ENCODE measurements around the gene TSPAN1. TPM values are rescaled to one million over a fixed set of nuclear protein-coding genes. Genes with fewer than 3 reads are reported as not detected.

Gene TSPAN1
- total and polyA plus RNA-seq, 2 of the 13 experiments (the other 11 are each of a cell fraction or from before 2014, with no cell fraction given), result 1.7 to 2.9 TPM

DNA sequence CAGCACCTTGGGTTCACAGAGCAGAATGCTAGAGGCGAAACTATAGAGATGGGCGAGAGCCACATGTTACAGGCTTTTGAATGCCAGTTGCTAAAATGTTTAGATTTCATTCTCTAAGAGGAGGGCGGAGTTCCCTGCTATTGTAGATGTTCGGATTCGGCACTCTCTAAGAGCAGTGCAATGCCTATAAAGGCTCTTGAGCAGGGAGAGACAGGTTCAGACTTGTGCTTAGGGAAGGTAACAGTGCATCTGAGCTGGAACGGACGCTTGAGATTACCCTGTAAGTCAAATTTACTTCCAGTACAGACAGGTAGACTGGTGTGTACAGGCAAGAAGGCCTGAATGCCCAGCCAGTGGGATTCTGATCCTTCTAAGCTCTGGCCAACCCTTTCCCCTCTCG is 43.6 kb downstream of the TSPAN1 start:
- intact Hi-C loops (cut with micrococcal nuclease; ENCODE audit: unreplicated experiment), result no loop called here
- no peaks in the 10 kb centered on the region for H3K9me3 ChIP-seq (ENCODE audit: low read length)
- in situ Hi-C loops (cut with HindIII; ENCODE audit: extremely low pct_ligation_motif_present, low pct_unique_long_range_greater_than_20kb), result no loop called here
- H3K27me3 ChIP-seq (ENCODE audit: control insufficient read depth in 1 of 2, insufficient read depth in 2 of 2, low read length in 2 of 2), result no peaks in the 10 kb centered on the region
- H3K4me1 ChIP-seq (ENCODE audit: insufficient read depth, low read length), result peaks cover 45% of the 10 kb centered on the region
- ChIA-PET POLR2A (no interaction called here), CTCF (ENCODE audit: low intra/inter-chr PET ratio, low total read pairs) (no interaction called here)
- no peak overlapping the region for H3K9ac ChIP-seq (ENCODE audit: insufficient read depth, low read depth, low read length)
- BruUV-seq (replicated peaks), result no TSS peak
- TF ChIP-seq EED (CRISPR knock-in tag; IDR thresholded peaks at IDR 0.05), result no peak
- DNase-seq (ENCODE audit: low spot score), result no peak
- H3K4me2 ChIP-seq (ENCODE audit: low read depth, low read length), result no peak overlapping the region
- no peak overlapping the region for H3K4me3 ChIP-seq (replicated peaks in 1 of 3; ENCODE audit: insufficient read depth in 1 of 3, low read depth in 2 of 3, low read length in 3 of 3)
- no peaks in the 10 kb centered on the region for H3K79me2 ChIP-seq (ENCODE audit: insufficient read depth, low read length)
- no peaks in the 10 kb centered on the region for H4K20me1 ChIP-seq (ENCODE audit: insufficient read depth, low read length)
- FAIRE-seq, result no peak
- 56% methylated on average over 5 of the region's 8 CpGs for whole genome bisulfite sequencing (ENCODE audit: low lambda C conversion rate)
- H3K27ac ChIP-seq (ENCODE audit: extremely low read length, insufficient read depth, low read length), result no peak overlapping the region
- ATAC-seq, result no peak
- H3K36me3 ChIP-seq (replicated peaks in 1 of 2; ENCODE audit: control insufficient read depth in 1 of 2, insufficient read depth in 2 of 2, low read length in 2 of 2), result no peaks in the 10 kb centered on the region
- peak overlapping the region; percentile 61 for H2AFZ ChIP-seq (ENCODE audit: low read length)

GRCh38 chr1:46219551-46220520 is 44.9 kb downstream of the TSPAN1 start:
- Histone ChIP-seq H2AFZ (ENCODE audit: low read length) (no peak overlapping the region), H3K4me3 (replicated peaks in 1 of 3; ENCODE audit: insufficient read depth in 1 of 3, low read depth in 2 of 3, low read length in 3 of 3) (0 out of 6 replicates have a peak overlapping the region, but pooled peaks of 1 of the 3 experiments have one; percentile 13)
- intact Hi-C loops (cut with micrococcal nuclease; ENCODE audit: unreplicated experiment), result no loop called here
- TF ChIP-seq ZMYM4 (CRISPR knock-in tag; IDR thresholded peaks at IDR 0.05), result no peak
- TF ChIP-seq KMT2B (CRISPR knock-in tag; IDR thresholded peaks at IDR 0.05), result no peak
- TF ChIP-seq ZNF687 (CRISPR knock-in tag; IDR thresholded peaks at IDR 0.05), result peak; percentile 43; the same call in 1 of the 2 replicates
- no peak for TF ChIP-seq ZNF782 (CRISPR knock-in tag; IDR thresholded peaks at IDR 0.05; ENCODE audit: borderline replicate concordance)
- peak in 1 of 2 experiments; percentile 15; a peak in 1 of 4 replicates for TF ChIP-seq REST (IDR thresholded peaks at IDR 0.05; ENCODE audit: borderline replicate concordance in 1 of 2, low read depth in 1 of 2, low read length in 2 of 2)
- no peak for TF ChIP-seq ZFP41 (CRISPR knock-in tag; IDR thresholded peaks at IDR 0.05; ENCODE audit: borderline replicate concordance)
- no peak for TF ChIP-seq EEA1 (CRISPR knock-in tag; IDR thresholded peaks at IDR 0.05; ENCODE audit: borderline replicate concordance)

More at GRCh38 chr1:46219551-46220520, 44.9 kb downstream of the TSPAN1 start:
- ChIA-PET POLR2A (interaction anchor here (0.9 to 1.4 kb wide), 2 partner anchors 21 to 27 kb away, joined by 3 to 4 read pairs; no protein-coding TSS in a partner anchor), CTCF (ENCODE audit: low intra/inter-chr PET ratio, low total read pairs) (no interaction called here)
- no TSS peak for BruUV-seq (replicated peaks)
- Histone ChIP-seq H3K9ac (ENCODE audit: insufficient read depth, low read depth, low read length) (no peak overlapping the region), H3K4me2 (ENCODE audit: low read depth, low read length) (peak overlapping the region; percentile 56), H4K20me1 (ENCODE audit: insufficient read depth, low read length) (no peaks in the 10 kb centered on the region), H3K79me2 (ENCODE audit: insufficient read depth, low read length) (no peaks in the 10 kb centered on the region), H3K27ac (ENCODE audit: extremely low read length, insufficient read depth, low read length) (no peak overlapping the region), H3K4me1 (ENCODE audit: insufficient read depth, low read length) (peaks cover 51% of the 10 kb centered on the region), H3K36me3 (replicated peaks in 1 of 2; ENCODE audit: control insufficient read depth in 1 of 2, insufficient read depth in 2 of 2, low read length in 2 of 2) (no peaks in the 10 kb centered on the region), H3K27me3 (ENCODE audit: control insufficient read depth in 1 of 2, insufficient read depth in 2 of 2, low read length in 2 of 2) (no peaks in the 10 kb centered on the region), H3K9me3 (ENCODE audit: low read length) (no peaks in the 10 kb centered on the region)
- ATAC-seq (peak; percentile 51), FAIRE-seq (no peak), DNase-seq (ENCODE audit: low spot score) (no peak)
- in situ Hi-C loops (cut with HindIII; ENCODE audit: extremely low pct_ligation_motif_present, low pct_unique_long_range_greater_than_20kb), result loop anchor here (5.0 kb wide), 2 partner anchors 38 to 183 kb away; no protein-coding TSS in a partner anchor
- 48% methylated on average over 6 of the region's 18 CpGs for WGBS (ENCODE audit: low lambda C conversion rate)

All from HepG2 (cell line).